HG02798 (cell line): Measurements from ENCODE around the gene STRA8.

Experiments
- ATAC-seq: cut with Tn5 transposase; IDR thresholded peaks from one replicate; pipeline ENCODE4 v1.9.1; 2021; ENCODE audit warnings: mild to moderate bottlenecking; ENCODE audit not compliant: unreplicated experiment, poor library complexity

Gene STRA8, protein sequence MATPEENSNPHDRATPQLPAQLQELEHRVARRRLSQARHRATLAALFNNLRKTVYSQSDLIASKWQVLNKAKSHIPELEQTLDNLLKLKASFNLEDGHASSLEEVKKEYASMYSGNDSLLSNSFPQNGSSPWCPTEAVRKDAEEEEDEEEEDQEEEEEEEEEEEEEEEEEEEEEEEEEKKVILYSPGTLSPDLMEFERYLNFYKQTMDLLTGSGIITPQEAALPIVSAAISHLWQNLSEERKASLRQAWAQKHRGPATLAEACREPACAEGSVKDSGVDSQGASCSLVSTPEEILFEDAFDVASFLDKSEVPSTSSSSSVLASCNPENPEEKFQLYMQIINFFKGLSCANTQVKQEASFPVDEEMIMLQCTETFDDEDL

GRCh38 chr7:135233570-135233969 is at the start of gene STRA8:
TSS of gene STRA8 (plus strand) at chr7:135233838. CDS start at chr7:135240525, 6,687 bp downstream.
- ATAC-seq = no peak

- ATAC-seq = no peak
Measured at GRCh38 chr7:135184254-135184841, 49.3 kb upstream of the STRA8 start.

GRCh38 chr7:135185471-135186260 is 48.0 kb upstream of the STRA8 start:
- ATAC-seq = no peak

DNA sequence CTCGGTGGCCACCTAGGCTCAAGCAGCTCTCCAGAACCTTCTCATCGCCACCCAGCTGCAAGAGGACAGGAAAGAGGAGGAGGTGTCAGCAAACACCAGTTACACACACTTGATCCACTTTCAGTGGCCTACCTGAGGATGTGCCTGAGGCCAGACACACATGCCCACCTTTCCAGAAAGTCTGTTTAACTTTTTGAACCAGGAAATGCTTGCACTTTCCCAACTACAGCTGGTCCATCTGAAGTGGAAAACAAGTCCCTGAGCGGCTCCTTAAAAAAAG is 47.4 kb upstream of the STRA8 start:
- ATAC-seq = no peak

DNA sequence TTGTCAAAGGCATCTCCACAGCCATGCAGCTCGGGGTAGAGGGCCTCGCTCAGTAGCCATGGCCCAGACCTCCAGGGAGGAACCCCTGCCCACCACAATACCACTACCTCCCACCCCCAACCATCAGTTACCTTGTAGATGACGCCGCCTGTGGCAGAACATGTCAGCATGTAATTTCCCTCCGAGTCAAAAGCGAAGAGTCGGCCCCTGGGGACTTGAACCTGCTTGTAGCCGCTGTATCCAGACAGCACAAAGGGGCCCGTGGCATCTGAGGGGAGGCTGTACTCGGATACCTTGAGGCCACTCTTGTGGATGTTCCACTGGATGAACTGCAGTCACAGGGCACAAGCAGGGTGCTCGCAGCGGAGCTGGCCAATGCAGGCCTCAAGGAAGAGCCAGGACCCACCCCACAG is 46.8 kb upstream of the STRA8 start:
- peak; percentile 61 for ATAC-seq

GRCh38 chr7:135188298-135188984 is 45.2 kb upstream of the STRA8 start:
- peak; percentile 45 for ATAC-seq

DNA sequence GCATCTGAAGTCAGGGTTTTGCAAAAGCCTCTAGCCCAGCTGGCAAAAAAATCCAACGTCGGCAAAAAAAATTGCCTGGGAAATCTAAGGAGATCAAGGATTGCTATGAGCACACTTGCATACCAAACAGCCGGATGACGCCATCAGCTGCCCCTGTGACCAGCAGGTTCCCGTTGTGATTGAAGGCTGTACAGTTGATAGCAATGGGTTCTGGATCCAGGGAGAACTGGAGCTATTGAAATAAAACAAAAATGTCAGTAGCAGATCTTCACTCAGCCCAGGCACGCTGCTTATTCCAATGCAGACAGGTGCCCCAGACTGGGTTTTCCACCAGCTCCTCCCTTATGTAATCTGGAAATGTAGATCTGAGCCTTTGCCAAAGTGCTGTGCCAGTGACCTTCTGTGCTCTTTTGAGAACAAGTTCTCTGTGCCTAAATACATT is 44.4 kb upstream of the STRA8 start:
- no peak for ATAC-seq

GRCh38 chr7:135189961-135190360 is 43.7 kb upstream of the STRA8 start:
- no peak for ATAC-seq

DNA sequence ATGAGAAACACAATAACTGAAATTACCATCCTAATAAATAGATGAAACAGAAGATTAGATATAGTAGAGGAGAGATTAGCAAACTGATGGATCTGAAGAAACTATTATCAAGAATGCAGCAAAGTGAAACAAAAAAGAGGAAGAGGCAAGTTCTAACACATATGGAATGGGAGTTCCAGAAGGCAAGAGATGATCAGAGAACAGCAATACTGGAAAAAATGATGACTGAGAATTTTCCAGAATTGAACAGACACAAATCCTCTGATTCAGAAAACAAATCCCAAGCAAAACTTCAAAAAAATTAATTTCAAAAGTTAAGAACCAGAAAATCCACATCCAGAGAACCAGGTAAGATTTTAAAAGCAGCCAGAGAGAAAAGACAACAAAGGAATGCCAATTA is 42.9 kb upstream of the STRA8 start:
- no peak for ATAC-seq

GRCh38 chr7:135192914-135193536 is 40.6 kb upstream of the STRA8 start:
- no peak for ATAC-seq

DNA sequence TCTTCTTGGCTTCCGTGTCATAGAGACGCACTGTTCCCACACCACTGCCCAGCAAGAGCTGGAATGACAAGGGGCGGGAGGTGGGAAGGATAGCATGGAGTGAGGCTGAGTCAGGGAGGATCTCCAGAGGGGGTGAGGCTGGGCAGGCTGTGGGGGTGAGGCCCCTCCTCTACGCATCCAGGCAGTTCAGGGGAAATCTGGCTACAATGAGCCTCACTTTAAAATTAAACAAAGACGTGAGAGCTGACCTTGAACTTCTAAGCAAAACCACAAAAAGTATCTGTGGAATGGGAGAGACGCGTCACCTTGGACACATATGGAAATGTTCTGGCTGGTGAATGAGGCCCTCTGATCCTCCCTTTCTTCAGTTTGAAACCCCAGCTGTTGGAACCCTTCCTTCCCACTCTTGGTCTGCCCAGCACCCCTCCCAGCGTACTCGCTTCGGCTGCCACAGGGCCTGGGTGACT is 40.0 kb upstream of the STRA8 start:
- no peak for ATAC-seq

DNA sequence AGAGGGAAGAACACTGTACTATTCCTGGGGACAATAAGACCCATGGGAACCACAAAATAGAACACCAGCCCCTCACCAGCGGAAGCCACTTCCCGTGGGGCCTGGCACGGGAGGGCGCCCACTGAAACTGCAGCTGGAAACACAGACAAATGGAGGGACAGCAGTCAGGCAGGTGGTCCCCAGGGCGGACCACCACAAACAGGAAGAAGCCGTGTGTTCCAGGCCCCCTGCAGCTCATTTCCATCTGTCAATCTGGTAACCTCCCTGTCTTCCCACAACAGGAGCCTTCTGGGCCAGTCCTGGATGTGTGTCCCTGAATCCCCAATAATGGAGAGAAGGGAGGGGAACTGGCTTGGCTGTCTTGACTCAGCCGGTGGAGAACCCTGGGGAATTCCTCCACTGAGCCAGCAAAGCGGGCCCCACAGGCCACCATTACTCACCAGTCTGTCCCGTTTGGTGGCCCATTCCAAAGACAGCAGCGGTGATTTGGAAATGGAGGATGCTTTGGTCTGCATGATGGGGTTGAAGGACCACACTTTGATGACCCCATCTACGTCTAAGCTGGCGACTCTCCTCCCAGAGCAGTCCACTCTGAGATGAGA is 39.0 kb upstream of the STRA8 start:
- no peak for ATAC-seq

- ATAC-seq = no peak
Measured at GRCh38 chr7:135195156-135195555, 38.5 kb upstream of the STRA8 start.

- ATAC-seq = no peak
Measured at GRCh38 chr7:135195968-135196629, 37.5 kb upstream of the STRA8 start.

DNA sequence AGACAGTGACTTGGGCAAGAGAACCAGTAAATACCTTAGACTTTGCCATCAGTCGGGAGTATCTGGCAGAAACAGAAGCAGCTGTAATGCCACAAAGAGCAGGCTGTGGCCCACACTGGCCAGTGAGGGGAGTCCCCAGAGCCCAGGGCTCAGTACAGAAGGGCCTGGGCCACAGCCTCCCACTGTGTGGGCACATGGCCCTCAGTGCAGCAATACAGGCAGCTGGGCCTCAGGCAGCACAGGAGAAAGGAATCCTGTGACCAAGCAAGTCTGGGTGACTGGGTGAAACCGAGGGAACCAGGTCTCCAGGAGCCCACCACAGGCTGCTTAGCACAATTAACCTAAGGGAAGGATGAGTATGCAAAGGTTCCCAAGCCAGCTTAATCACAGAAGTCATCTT is 36.3 kb upstream of the STRA8 start:
- ATAC-seq = no peak

DNA sequence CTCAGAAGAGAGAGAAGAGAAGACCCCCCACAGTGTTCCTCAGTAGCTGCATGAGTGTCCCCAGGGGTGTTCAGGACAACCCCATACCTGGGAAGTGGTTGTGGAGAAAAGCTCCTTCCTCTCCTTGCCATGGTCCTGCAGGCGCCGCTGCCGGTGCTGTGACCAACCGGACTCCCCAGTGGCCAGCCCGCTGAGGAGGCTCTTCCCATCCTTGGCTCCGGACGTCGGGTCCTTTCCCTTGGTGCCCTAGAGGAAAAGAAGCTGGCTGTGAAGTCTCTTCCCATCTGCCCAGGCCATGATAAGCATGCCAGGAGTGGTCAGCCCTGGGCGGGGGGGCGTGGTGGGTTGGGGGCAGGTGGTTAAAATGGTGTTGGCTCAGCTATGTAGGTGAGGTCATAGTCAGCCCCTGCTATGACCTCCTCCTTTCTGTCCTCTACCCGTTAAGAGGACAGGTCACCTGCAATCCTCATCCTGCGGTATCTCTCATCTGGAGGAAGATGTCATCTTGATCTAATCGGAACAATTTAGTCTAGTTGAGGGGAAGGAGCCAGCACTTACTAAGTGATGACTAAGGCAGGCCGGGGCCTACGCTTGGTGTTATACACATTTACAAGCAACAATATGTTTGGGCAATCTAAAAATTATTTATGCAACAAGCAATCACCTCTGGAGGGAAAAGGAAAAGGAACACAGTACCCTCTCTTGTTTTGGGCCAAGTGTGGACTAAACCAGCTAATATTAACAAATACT is 35.6 kb upstream of the STRA8 start:
- no peak for ATAC-seq

DNA sequence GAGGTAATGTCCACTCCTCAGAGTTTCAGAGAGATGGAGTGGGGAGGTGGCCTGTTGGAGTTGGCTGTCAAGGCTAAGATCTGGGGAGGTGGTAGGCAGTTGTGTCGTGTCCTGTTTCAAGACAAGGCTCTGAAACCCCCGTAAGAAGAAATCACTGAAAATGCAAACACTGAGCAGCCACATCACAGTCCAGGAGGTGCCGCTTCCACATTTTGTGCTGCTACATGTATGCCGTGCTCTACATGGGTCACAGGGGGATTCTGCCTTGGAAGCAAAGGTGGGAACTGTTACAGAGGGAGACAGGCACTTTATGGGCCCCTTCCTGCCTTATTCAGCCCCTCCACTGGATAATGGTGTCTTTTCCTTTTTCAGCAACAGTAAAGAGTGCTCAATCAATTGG is 34.2 kb upstream of the STRA8 start:
- ATAC-seq = no peak

DNA sequence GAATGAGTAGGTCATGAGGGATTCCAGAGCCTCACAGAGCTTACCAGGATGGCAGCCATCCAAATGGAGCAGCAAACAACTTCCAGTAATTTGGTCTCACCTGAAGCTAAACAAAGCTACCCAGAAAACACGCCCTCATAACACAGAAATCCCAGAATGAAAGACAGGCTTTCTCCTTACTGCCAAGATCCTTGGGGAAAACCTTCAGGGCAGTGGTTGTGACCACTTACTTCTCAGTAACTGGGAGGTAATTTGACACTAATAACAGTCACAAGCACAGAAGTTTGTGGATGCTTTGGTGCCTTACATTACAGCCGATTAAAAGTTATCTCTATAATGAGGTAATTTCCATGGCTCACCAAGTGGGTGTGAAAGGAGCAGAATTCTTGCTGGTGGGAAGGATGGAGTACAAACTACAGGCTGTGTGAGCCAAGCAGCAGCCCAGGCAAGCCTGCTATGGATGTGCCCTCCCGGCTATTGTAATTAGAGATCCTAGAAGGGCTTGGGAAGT is 32.8 kb upstream of the STRA8 start:
- ATAC-seq = no peak
